ENCODE data around the gene TSPEAR.

- TF ChIP-seq SUZ12 (IDR thresholded peaks at IDR 0.05) (no peak), SP1 (IDR thresholded peaks at IDR 0.05) (peak; percentile 99), ELF4 (IDR thresholded peaks at IDR 0.05) (no peak), FOXK2 (IDR thresholded peaks at IDR 0.05) (no peak), FOXA1 (IDR thresholded peaks at IDR 0.05) (no peak), TARDBP (IDR thresholded peaks at IDR 0.05) (no peak), ZNF384 (IDR thresholded peaks at IDR 0.05) (no peak), FOXM1 (IDR thresholded peaks at IDR 0.05; ENCODE audit: borderline replicate concordance) (no peak), L3MBTL2 (conservative IDR thresholded peaks at IDR 0.05) (no peak)
Measured at GRCh38 chr21:44454747-44455523, 256.4 kb downstream of the TSPEAR start, which contains the start of gene LRRC3.

Data from HEK293T (cell line).